Activated CD4-positive, CD25-positive, alpha-beta regulatory T cell treated with anti-CD3 and anti-CD28 coated beads, Interleukin-2, amount 50 U/mL, for 72 hours (primary cell): ENCODE measurements around the gene ZNF502.

ENCODE experiments used
- DNase-seq: peaks from one replicate; pipeline ENCODE4 v3.0.0; 2021

Gene ZNF502

GRCh38 chr3:44771424-44772098 is 59.1 kb downstream of the ZNF502 start:
- DNase-seq, result no peak

GRCh38 chr3:44772099-44772442 is 59.6 kb downstream of the ZNF502 start:
- no peak for DNase-seq
